Measurements from ENCODE around the gene PALLD.

DNA sequence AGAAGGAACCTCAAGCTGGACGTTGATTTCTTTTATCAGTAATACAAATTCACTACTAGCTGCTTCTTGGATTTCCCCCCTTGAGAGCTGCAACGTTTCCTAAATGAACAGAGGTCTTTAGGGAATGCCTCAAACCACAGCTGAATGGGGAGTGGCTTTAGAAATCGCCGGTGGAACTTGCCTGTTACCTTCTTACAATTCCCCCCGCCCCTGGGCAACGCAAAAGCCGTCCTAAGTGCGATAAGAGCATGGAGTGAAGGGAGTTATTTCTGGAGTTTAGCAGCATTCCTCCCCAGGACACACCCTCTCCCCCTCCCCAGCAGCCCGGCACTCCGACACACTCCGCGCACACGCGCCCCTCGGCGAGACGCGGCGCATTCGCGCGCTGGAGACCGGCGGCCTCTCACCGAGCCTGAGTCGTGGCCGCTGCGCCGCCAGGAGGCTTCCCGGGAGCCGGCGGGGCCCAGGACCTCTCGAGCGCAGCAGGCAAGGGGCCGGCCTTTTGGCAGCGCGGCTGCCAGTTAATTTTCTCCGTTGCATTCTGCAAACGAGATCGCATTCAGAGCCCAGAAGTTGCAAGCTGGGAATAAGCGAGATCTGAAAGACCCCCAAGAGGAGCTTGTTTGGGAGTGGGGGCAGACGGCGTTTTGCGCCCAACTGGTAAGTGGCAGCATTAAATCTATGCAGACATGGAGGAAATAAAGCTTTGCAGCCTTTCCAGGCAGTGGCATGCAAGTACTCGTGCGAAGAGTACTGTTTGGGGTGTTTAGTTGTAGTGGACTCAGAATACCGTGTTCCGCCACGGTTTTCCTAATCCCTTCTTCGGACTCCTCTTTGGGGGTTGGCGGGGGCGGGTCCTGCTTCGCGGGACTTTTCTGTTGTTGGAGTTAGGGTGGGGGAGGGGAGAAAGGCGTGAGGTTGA, 134.7 kb downstream of the PALLD start:
- TF ChIP-seq EZH2phosphoT487 (IDR thresholded peaks at IDR 0.05) = no peak
- TF ChIP-seq, protein P1, sequence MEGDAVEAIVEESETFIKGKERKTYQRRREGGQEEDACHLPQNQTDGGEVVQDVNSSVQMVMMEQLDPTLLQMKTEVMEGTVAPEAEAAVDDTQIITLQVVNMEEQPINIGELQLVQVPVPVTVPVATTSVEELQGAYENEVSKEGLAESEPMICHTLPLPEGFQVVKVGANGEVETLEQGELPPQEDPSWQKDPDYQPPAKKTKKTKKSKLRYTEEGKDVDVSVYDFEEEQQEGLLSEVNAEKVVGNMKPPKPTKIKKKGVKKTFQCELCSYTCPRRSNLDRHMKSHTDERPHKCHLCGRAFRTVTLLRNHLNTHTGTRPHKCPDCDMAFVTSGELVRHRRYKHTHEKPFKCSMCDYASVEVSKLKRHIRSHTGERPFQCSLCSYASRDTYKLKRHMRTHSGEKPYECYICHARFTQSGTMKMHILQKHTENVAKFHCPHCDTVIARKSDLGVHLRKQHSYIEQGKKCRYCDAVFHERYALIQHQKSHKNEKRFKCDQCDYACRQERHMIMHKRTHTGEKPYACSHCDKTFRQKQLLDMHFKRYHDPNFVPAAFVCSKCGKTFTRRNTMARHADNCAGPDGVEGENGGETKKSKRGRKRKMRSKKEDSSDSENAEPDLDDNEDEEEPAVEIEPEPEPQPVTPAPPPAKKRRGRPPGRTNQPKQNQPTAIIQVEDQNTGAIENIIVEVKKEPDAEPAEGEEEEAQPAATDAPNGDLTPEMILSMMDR (IDR thresholded peaks at IDR 0.05) = peak; percentile 51
